Measurements from ENCODE around the gene MAG.
A peak's percentile ranks its signal among the peaks of the same experiment; 100 is the strongest.

Gene MAG, protein sequence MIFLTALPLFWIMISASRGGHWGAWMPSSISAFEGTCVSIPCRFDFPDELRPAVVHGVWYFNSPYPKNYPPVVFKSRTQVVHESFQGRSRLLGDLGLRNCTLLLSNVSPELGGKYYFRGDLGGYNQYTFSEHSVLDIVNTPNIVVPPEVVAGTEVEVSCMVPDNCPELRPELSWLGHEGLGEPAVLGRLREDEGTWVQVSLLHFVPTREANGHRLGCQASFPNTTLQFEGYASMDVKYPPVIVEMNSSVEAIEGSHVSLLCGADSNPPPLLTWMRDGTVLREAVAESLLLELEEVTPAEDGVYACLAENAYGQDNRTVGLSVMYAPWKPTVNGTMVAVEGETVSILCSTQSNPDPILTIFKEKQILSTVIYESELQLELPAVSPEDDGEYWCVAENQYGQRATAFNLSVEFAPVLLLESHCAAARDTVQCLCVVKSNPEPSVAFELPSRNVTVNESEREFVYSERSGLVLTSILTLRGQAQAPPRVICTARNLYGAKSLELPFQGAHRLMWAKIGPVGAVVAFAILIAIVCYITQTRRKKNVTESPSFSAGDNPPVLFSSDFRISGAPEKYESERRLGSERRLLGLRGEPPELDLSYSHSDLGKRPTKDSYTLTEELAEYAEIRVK

DNA sequence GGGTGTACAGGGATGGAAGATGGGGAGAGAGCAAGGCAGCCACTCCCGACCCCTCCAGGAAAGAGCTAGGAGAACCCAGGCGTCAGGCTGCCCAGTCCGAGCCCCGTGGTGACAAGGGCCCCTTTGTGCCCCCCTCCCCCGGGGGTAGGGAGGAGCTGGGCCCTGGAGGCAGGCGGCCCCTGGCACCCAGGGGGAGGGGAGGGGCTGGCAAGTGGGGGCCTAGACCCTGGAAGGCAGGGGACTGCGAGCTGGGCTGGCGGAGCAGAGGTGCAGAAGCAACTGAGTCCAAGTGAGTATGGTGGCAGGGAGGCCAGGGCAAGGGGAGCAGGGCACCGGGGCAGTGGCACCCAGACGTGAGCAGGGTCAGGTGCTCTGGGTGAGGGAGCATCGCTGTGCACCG lies at the start of gene MAG:
Gene MAG (plus strand): TSS at position 246 of the 400 bp plus-strand sequence. CDS start 3,248 bp downstream, outside the sequence.
- DNase-seq (ENCODE audit: extremely low read depth in 1 of 2, low read depth in 1 of 2): no peak

DNA sequence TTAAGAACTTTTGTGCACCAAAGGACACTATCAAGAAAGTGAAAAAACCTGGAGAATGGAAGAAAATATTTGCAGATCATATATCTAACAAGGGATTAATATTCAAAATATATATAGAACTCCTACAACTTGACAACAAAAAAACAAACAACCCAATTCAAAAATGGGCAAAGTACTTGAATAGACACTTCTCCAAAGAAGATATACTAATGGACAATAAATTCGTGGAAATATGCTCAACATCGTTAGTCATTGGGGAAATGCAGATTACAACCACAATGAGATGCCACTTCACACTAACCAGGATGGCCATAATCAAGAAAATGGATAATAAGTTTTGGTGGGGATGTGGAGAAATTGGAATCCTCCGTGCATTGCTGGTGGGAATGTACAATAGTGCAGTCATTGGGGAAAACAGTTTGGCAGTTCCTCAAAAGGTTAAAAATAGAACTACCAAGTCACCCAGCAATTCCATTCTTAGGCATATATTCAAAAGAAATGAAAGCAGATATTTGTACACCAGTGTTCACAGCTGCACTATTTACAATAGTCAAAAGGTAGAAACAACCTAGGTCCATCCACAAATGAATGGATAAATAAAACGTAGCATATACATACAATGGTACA lies 45.4 kb upstream of the MAG start:
- DNase-seq (ENCODE audit: extremely low read depth in 1 of 2, low read depth in 1 of 2): no peak

DNA sequence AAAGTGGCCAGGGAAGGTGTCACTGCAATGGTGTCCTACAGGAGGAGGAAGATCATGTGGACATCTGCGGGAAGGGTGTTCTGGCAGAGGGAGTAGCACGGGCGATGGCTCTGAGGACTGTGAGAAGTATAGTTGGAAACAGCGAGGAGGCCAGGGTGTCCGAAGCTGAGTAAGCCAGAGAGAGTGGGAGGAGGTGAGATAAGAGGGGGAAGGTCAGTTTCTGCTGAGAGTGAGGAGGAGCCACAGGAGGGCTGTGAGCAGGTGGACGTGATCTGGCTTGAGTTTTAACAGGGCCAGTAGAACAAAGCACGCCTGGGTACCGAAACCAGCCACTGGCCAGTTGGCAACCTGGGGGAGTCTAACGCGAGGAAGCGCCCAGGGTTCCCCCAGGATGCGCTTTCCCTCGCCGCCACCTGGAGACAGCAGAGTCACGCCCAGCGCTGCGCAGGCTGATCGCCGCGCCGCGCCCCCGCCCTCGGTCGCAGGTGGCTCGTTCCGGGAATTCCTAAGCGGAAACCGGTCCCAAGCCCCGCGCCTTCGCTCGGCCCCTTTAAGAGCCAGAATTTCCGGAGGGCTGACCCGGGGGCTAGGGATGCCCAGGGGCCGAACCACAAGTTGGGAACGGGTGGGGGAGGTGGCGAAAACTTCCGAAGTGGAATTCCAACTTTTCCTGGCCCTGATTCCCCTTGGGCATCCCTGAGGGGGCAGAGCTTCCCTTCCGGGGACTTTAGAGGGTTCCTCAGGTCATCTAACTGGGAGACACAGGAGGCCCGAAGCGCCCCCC lies 44.2 kb upstream of the MAG start:
- DNase-seq (ENCODE audit: extremely low read depth in 1 of 2, low read depth in 1 of 2): peak in 1 of 2 donors; percentile 47

DNA sequence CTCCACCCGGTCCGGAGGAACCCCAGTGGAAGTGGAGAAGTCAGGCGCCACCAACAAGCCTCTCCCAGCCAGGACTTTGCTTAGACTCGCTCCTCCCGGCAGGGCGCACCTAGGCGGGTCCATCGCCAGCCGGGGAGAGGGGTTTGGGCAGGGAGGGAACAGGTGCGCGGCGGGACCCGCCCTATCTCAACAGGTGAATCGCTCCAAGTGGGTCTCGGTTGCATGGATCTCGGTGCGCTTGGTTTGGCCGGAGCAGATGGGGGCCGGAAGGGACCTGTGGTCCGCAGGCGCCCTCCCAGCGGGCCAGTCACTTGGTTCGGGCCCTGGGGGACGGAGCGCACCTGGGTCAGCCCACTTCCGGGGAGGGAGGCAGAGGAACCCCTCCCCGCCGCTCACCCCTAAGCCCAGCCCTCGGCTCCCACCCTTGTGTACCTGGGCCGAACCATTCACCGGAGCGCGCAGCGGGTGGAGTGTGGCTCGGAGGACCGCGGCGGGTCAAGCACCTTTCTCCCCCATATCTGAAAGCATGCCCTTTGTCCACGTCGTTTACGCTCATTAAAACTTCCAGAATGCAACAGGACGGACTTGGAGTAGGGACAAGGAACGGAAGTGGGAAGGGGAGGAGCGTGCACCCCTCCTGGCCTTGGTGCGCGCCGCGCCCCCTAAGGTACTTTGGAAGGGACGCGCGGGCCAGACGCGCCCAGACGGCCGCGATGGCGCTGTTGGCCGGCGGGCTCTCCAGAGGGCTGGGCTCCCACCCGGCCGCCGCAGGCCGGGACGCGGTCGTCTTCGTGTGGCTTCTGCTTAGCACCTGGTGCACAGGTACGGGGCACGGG lies 43.4 kb upstream of the MAG start, which contains the start of gene LSR:
Gene LSR (plus strand): TSS at position 693 of the 836 bp plus-strand sequence. CDS start 21 bp downstream, at position 714.
- DNase-seq (ENCODE audit: extremely low read depth in 1 of 2, low read depth in 1 of 2): peak; percentile 63 to 68

DNA sequence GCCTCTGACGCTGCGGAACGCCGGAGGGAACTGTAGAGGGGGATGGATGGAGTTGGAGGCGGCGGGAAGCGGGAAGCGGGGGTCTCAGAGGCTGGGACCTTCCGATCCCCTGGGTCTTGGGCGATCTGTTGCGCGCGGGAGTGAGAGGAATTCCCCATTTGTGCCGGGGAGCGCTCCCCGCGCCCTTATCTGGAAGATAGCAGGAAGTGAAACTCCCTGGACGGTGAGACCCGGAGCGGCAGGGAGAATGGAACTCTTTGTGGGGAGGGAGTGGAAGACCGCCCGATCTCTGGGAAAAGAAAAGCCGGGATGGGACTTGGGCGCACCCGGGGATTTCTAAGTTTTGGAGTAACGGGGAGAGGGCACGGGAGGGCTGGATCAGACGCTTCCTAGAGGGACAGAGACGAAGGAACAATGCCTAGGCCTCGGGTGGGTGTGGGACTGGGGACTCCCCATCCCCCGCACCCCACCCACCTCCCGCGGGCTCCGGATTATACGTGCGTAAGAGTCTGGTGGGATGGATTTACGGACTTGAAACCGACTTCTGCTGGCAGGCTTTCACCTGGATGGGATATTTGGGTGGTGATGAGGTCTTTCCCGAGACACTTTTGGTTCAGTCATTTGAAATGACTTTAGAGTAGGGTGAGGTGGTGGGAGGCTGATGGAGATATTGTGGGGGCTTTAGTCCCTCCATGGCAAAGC lies 42.7 kb upstream of the MAG start:
- DNase-seq (ENCODE audit: extremely low read depth in 1 of 2, low read depth in 1 of 2): no peak

DNA sequence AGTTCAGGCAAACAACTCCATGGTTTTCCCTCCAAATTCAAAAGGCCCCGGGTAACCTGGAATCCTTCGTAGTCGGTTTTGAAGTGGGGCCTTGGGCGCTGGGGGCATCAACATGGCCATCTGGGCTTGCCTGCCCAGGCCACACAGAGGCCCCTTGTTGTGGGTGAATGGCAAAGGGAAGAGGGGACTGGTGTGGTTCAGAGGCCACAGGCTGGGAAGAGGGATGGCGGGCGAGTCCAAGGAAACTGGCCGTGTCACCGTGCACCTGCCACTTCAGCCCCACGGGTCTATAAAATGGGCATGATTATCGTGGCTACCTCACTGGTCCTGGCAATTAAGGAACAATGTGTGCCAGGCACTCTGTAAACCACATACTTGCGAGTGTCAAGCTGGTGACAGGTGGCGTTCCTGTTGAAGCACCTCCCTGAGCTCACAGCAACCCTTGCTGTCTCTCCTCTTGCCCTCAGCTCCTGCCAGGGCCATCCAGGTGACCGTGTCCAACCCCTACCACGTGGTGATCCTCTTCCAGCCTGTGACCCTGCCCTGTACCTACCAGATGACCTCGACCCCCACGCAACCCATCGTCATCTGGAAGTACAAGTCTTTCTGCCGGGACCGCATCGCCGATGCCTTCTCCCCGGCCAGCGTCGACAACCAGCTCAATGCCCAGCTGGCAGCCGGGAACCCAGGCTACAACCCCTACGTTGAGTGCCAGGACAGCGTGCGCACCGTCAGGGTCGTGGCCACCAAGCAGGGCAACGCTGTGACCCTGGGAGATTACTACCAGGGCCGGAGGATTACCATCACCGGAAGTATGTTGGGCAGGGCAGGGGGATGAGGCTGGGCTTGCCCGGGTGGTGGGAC lies 41.9 kb upstream of the MAG start:
- no peak for DNase-seq (ENCODE audit: extremely low read depth in 1 of 2, low read depth in 1 of 2)

DNA sequence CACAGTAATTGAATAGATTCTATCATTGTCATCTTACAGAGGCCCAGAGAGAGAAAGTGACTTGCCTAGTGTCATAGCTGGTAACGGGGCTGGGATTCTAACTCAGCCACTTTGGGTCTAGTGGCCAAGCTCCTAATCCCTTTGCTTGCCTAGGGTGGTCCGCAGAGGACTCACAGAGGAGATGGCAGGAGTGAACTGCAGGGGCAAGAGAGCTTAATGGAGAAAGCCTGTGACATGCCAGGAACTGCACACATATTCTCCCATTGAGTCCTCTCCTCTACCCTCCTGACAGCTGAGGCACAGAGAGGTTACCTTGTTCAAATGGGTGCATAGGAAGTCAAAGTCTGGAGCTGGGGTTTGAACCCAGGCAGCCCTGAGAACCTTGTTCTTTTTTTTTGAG lies 40.5 kb upstream of the MAG start:
- no peak for DNase-seq (ENCODE audit: extremely low read depth in 1 of 2, low read depth in 1 of 2)

DNA sequence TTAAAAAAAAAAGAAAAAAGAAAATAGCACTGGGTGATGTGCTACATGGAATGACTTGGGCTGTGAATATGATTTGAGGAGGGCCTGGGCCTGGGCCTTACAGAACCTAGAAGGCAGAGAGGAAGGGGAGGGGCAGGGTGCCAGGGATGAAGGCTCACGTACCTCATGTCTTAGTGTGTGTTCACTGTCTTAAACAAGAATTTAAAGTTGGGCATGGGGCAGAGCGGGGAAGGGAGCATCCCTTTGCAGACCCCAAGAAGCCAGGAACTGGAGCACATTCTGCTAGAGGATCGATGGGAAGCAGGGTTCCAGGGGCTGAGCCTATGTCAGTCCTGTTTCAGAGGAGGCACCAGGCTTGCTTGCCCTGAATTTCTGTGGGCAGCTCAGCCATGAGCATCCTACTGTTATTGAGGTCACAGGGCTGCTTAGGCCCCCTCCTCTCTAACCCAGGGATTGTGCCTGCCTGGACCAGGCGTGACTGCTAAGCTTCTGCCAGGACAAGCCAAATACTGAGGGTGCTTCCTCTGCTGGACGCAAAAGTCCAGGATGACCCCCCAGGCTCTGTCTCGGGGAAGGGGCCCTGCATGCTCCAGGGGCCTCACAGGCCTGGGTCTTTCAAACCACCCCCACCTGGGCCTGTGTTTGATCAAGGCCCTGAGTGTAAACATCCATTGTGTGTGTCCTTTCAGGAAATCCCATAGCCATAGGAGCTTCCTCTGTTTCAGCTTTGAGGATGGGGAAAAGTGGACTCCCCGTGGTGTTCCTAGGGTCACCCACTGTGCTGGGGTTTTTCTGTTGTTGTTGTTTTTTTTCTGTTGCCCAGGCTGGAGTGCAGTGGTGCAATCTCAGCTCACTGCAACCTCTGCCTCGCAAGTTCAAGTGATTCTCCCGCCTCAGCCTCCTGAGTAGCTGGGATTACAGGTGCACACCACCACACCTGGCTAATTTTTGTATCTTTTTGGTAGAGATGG lies 38.4 kb upstream of the MAG start:
- DNase-seq (ENCODE audit: extremely low read depth in 1 of 2, low read depth in 1 of 2): no peak

DNA sequence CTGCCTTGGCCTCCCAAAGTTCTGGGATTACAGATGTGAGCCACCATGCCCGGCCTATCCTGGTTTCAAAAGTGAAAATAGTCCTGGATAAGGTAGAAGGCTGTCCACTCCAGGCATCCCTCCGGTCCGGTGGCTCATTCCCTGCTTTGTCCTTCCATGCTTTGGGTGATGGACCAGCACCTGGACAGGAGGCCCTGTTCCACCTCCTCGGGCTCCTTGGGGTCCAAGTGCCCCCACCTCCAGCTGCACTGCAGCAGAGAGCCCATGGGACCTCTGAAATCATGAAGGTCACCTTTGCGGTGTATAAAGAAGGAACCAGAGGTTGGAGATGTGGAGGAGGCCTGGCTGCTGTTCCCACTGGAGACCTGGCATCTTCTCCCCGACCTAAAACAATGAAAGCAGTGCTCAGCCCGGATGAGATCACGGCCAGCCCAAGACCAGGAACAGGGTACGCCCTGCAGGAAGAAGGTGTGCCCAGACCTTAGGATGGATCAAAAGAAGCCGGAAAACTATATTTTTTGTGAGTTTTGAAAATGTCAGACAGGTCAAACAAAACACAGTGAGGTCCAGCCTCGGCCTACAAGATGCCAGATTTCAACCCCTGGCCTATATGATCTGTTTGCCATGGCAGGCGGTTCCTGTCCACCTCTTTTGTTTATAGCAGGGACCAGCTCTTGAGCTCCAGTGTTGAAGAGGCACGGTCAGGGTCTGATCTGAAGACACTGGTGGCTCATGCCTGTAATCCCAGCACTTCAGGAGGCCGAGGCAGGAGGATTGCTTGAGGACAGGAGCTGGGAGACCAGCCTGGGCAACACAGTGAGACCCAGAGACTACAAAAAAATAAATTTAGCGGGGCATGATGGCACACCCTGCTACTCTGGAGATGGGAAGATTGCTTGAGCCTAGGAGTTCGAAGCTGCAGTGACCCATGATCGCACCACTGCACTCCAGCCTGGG lies 37.3 kb upstream of the MAG start:
- no peak for DNase-seq (ENCODE audit: extremely low read depth in 1 of 2, low read depth in 1 of 2)

DNA sequence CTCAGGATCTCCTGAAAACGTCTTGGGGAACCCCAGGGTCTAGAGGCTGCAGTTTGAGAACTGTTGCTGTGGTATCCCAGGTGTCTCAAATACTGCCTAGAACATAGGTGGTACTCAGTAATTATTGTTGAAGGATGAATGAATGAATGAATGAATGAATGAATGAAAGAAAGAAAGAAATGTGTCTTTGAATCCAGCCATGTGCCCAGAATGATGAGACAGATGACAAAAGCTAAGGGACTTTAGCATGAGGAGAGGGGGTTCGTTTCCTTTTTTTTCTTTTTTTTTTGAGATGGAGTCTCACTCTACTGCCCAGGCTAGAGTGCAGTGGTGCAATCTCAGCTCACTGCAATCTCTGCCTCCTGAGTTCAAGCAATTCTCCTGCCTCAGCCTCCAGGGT lies 35.4 kb upstream of the MAG start:
- DNase-seq (ENCODE audit: extremely low read depth in 1 of 2, low read depth in 1 of 2): no peak

DNA sequence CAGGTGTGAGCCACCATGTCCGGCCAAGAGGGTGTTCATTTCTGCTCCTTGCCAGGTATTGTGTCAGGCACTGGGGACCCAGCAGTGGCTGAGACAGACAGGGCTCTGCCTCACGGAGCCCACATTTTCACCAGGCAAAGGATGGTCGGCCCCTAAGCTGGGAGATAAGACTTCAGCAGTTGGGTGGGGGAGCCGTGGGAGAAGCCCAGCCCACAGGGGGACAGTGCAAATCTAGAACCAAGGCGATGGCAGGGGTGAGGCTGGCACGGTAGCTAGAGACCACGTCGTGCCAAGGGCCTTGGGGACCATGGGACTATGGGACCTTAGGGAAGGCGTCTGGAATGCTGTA lies 34.9 kb upstream of the MAG start:
- DNase-seq (ENCODE audit: extremely low read depth in 1 of 2, low read depth in 1 of 2): no peak

DNA sequence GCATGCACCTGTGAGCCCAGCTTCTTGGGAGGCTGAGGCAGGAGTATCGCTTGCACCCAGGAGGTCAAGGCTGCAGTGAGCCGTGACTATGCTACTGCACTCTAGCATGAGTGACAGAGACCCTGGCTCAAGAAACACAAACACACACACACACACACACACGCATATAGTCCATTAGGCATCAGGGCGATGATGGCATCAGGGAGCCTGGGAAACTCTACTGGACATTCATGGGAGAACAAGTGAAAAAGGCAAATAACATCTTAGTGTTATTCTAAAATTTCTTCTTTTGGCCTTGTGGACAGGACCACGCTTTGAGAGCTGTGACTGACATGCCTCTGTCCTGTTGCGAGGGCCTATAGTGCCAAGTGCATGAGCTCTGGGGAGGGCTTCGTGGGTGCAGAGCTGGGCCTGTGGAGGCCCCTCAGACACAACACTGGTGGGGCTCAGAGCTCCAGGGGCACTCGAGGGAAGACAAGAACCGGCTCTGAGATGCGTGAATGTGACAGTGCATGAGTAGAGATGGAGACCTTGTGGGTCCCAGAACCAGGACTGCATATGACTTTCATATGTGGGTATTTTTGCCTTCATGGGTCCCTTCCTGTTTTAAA lies 31.2 kb upstream of the MAG start:
- DNase-seq (ENCODE audit: extremely low read depth in 1 of 2, low read depth in 1 of 2): no peak

DNA sequence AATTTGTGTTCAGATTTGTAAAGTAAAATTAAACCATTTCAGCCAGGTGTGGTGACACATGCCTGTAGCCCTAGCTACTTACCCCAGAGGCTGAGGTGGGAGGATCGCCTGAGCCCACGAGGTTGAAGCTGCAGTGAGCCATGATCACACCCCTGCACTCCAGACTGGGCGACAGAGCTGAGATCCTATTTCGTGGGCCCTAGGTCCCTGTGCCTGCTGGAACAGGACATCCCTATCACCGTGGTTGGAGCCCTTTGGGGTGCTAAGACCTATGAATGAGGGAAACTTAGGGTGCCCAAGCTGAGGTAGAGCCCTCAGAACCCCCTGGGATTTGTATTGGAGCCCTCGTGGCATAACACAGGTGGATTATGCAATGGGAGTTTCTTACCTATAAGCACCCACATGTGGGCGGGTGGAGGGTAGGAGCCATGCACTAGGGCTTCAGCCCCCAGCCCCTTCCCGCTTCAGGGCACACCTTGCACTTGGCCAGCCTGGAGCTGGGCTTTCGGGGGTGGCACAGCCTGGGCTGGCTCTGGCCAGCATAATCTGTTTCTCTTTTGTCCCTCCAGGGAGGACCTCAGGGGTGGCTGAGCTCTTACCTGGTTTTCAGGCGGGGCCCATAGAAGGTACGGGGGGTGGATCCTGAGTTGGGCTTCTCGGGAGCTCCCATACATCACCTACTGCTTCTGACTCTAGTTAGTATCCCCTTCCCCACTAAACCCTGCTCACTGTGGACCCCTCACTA lies 30.4 kb upstream of the MAG start:
- no peak for DNase-seq (ENCODE audit: extremely low read depth in 1 of 2, low read depth in 1 of 2)

DNA sequence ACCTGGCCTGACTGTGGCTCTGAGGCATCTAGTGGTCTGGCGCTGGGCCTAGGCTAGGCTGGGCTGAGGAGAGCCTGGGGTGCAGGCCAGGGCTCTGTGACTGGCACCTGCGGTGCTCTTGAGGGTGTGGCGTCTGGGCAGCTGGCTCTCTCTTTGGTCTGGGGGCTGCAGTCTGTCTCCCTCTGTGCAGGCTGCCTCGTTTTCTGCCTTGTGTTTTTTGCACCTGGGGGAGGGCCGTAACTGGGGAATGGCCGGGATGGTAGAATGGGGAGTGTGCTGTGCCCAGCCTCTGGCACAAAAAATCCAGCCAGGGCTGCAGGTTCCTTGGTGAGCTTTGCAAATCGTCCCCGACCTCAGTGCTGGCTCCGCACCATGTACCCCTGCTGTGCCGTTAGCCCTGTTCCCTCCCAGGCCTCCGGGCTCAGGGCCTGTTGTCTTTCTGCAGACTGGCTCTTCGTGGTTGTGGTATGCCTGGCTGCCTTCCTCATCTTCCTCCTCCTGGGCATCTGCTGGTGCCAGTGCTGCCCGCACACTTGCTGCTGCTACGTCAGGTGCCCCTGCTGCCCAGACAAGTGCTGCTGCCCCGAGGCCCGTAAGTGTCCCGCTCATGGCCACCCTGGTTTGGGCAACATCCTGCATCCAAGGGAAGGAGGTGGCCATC lies 29.7 kb upstream of the MAG start:
- DNase-seq (ENCODE audit: extremely low read depth in 1 of 2, low read depth in 1 of 2): no peak
